MCF 10A (cell line): Measurements from ENCODE around the gene ADCK1. TPM values are rescaled to one million over a fixed set of nuclear protein-coding genes. Genes with fewer than 3 reads are reported as not detected.

Experiments used
- BruUV-seq: library from RNA; stranded (reverse); fragments of 400-500 nt; replicated peaks from 2 replicates; lab custom pipeline; 2021; lab: Mats Ljungman, UMichigan
- CTCF ChIA-PET: fragments of 300-600 bp; sonication (Branson Sonifier 250); formaldehyde crosslinking; extraction: SDS; loops from one replicate; lab custom pipeline; 2021; ENCODE audit warnings: antibody characterized with exemption, inconsistent platforms; lab: Yijun Ruan, JAX
- POLR2A ChIA-PET: fragments of 300-600, 350-650 bp; sonication (Branson Sonifier 250); formaldehyde crosslinking; extraction: SDS; loops from one replicate; lab custom pipeline; 2020; ENCODE audit warnings: antibody characterized with exemption, inconsistent platforms; lab: Yijun Ruan, JAX
- DNase-seq: peaks from one replicate; pipeline ENCODE4 v3.0.0-alpha.2; 2018; ENCODE audit not compliant: unreplicated experiment
- H3K27ac Mint-ChIP-seq: one replicate; pipeline ENCODE4 v1.8.0; 2022; ENCODE audit warnings: mild to moderate bottlenecking, low read depth, mixed read lengths; ENCODE audit not compliant: unreplicated experiment
- H3K27me3 Mint-ChIP-seq: one replicate; pipeline ENCODE4 v1.8.0; 2022; ENCODE audit warnings: mixed read lengths; ENCODE audit not compliant: insufficient read depth, unreplicated experiment
- H3K36me3 Mint-ChIP-seq: one replicate; pipeline ENCODE4 v1.8.0; 2022; ENCODE audit warnings: mild to moderate bottlenecking, moderate library complexity, mixed read lengths; ENCODE audit not compliant: insufficient read depth, unreplicated experiment
- H3K4me1 Mint-ChIP-seq: one replicate; pipeline ENCODE4 v1.8.0; 2022; ENCODE audit warnings: mixed read lengths; ENCODE audit not compliant: insufficient read depth, unreplicated experiment
- H3K4me3 Mint-ChIP-seq: one replicate; pipeline ENCODE4 v1.8.0; 2022; ENCODE audit warnings: mild to moderate bottlenecking, moderate library complexity, mixed read lengths; ENCODE audit not compliant: unreplicated experiment
- H3K9me3 Mint-ChIP-seq: one replicate; pipeline ENCODE4 v1.8.0; 2022; ENCODE audit warnings: mixed read lengths; ENCODE audit not compliant: unreplicated experiment
- CTCF ChIP-seq: fragments of 200-600 bp; IDR thresholded peaks from one replicate; pipeline ENCODE4 v1.8.0; 2022; ENCODE audit warnings: antibody characterized with exemption, mild to moderate bottlenecking; ENCODE audit not compliant: unreplicated experiment
- intact Hi-C: fragments of 100-400 bp; cut with micrococcal nuclease; formaldehyde crosslinking; loops from 2 replicates; pipeline ENCODE4 v1.14.1; 2022
- total RNA-seq: library from RNA; stranded (reverse); gene quantifications from 2 replicates; pipeline ENCODE4 v1.2.3, GENCODE V29; 2022

Gene ADCK1
- total RNA-seq, 1 experiment from 2014 or later: 7.0 TPM

- Mint-ChIP-seq H3K27me3 (no peaks in the 10 kb centered on the region), H3K27ac (no peak overlapping the region), H3K4me3 (no peak overlapping the region), H3K36me3 (peaks cover 17% of the 10 kb centered on the region), H3K4me1 (no peaks in the 10 kb centered on the region), H3K9me3 (no peaks in the 10 kb centered on the region)
- no TSS peak for BruUV-seq
- POLR2A ChIA-PET: no interaction called here
- no peak for DNase-seq
- TF ChIP-seq CTCF: no peak
- CTCF ChIA-PET: interaction anchor here (0.5 to 1.5 kb wide), 6 partner anchors 19 to 1049 kb away, joined by 3 to 6 read pairs (median 4); no protein-coding TSS in a partner anchor
- intact Hi-C loops: no loop called here
These were observed 22.4 kb downstream of the ADCK1 start for GRCh38 chr14:77822307-77822706.

GRCh38 chr14:77822741-77823140 is 22.8 kb downstream of the ADCK1 start:
- Mint-ChIP-seq H3K4me3 (no peak overlapping the region), H3K9me3 (no peaks in the 10 kb centered on the region), H3K36me3 (peaks cover 17% of the 10 kb centered on the region), H3K4me1 (no peaks in the 10 kb centered on the region), H3K27me3 (no peaks in the 10 kb centered on the region), H3K27ac (no peak overlapping the region)
- ChIA-PET CTCF (interaction anchor here (0.6 to 1.5 kb wide), 4 partner anchors 39 to 1048 kb away, joined by 3 to 4 read pairs (median 4); no protein-coding TSS in a partner anchor), POLR2A (interaction anchor here (0.6 kb wide), 1 partner anchor 510 kb away, joined by 3 read pairs; no protein-coding TSS in a partner anchor)
- intact Hi-C loops: no loop called here
- no peak for TF ChIP-seq CTCF
- no peak for DNase-seq
- no TSS peak for BruUV-seq

- no peak overlapping the region for H3K4me3 Mint-ChIP-seq
- H3K9me3 Mint-ChIP-seq: no peaks in the 10 kb centered on the region
- H3K27ac Mint-ChIP-seq: no peak overlapping the region
- no peaks in the 10 kb centered on the region for H3K4me1 Mint-ChIP-seq
- intact Hi-C loops: no loop called here
- POLR2A ChIA-PET: interaction anchor here (0.6 kb wide), 1 partner anchor 509 kb away, joined by 3 read pairs; no protein-coding TSS in a partner anchor
- no TSS peak for BruUV-seq
- CTCF ChIA-PET: interaction anchor here (0.6 to 1.5 kb wide), 3 partner anchors 38 to 935 kb away, joined by 3 to 4 read pairs (median 3); no protein-coding TSS in a partner anchor
- H3K27me3 Mint-ChIP-seq: no peaks in the 10 kb centered on the region
- H3K36me3 Mint-ChIP-seq: peaks cover 17% of the 10 kb centered on the region
- no peak for TF ChIP-seq CTCF
- DNase-seq: no peak
These were observed 23.5 kb downstream of the ADCK1 start for GRCh38 chr14:77823378-77823777.

GRCh38 chr14:77825895-77826519 is 26.1 kb downstream of the ADCK1 start:
- POLR2A ChIA-PET: no interaction called here
- intact Hi-C loops: no loop called here
- no peaks in the 10 kb centered on the region for H3K4me1 Mint-ChIP-seq
- DNase-seq: no peak
- no peak for TF ChIP-seq CTCF
- H3K36me3 Mint-ChIP-seq: peaks cover 24% of the 10 kb centered on the region
- H3K27me3 Mint-ChIP-seq: no peaks in the 10 kb centered on the region
- CTCF ChIA-PET: no interaction called here
- BruUV-seq: no TSS peak
- no peaks in the 10 kb centered on the region for H3K9me3 Mint-ChIP-seq
- no peak overlapping the region for H3K4me3 Mint-ChIP-seq
- H3K27ac Mint-ChIP-seq: no peak overlapping the region
